Activated naive CD8-positive, alpha-beta T cell (primary cell): ENCODE measurements around the gene PAXX.
A peak's percentile ranks its signal among the peaks of the same experiment; 100 is the strongest.

Experiments
- H3K27ac Mint-ChIP-seq: one replicate; pipeline ENCODE4 v1.8.0; 2021; ENCODE audit warnings: mixed read lengths
- H3K27me3 Mint-ChIP-seq: one replicate; pipeline ENCODE4 v1.8.0; 2021; ENCODE audit warnings: mixed read lengths
- H3K36me3 Mint-ChIP-seq: one replicate; pipeline ENCODE4 v1.8.0; 2021; ENCODE audit warnings: mixed read lengths
- H3K4me1 Mint-ChIP-seq: one replicate; pipeline ENCODE4 v1.8.0; 2021; ENCODE audit warnings: low read depth, mixed read lengths
- H3K4me3 Mint-ChIP-seq: one replicate; pipeline ENCODE4 v1.8.0; 2021; ENCODE audit warnings: mild to moderate bottlenecking, mixed read lengths
- H3K9me3 Mint-ChIP-seq: one replicate; pipeline ENCODE4 v1.8.0; 2021; ENCODE audit warnings: low read depth, mixed read lengths

The PAXX gene

GRCh38 chr9:136971746-136972145 is 20.5 kb upstream of the PAXX start:
- no peak overlapping the region for H3K4me3 Mint-ChIP-seq
- H3K27ac Mint-ChIP-seq, result no peak overlapping the region
- H3K9me3 Mint-ChIP-seq, result no peaks in the 10 kb centered on the region
- no peaks in the 10 kb centered on the region for H3K36me3 Mint-ChIP-seq
- H3K27me3 Mint-ChIP-seq, result no peaks in the 10 kb centered on the region
- H3K4me1 Mint-ChIP-seq, result peaks cover 13% of the 10 kb centered on the region

GRCh38 chr9:136972335-136972734 is 19.9 kb upstream of the PAXX start:
- Mint-ChIP-seq H3K9me3 (no peaks in the 10 kb centered on the region), H3K4me3 (no peak overlapping the region), H3K36me3 (no peaks in the 10 kb centered on the region), H3K4me1 (peaks cover 13% of the 10 kb centered on the region), H3K27ac (no peak overlapping the region), H3K27me3 (no peaks in the 10 kb centered on the region)

- Mint-ChIP-seq H3K4me3 (no peak overlapping the region), H3K9me3 (no peaks in the 10 kb centered on the region), H3K27me3 (no peaks in the 10 kb centered on the region), H3K4me1 (peaks cover 13% of the 10 kb centered on the region), H3K36me3 (no peaks in the 10 kb centered on the region), H3K27ac (no peak overlapping the region)
Measured at GRCh38 chr9:136972743-136973142, 19.5 kb upstream of the PAXX start.

- Mint-ChIP-seq H3K36me3 (no peaks in the 10 kb centered on the region), H3K4me1 (peaks cover 13% of the 10 kb centered on the region), H3K27me3 (no peaks in the 10 kb centered on the region), H3K27ac (no peak overlapping the region), H3K4me3 (no peak overlapping the region), H3K9me3 (no peaks in the 10 kb centered on the region)
Measured at GRCh38 chr9:136973618-136974617, 18.3 kb upstream of the PAXX start.

GRCh38 chr9:136974817-136975535 is 17.2 kb upstream of the PAXX start:
- H3K9me3 Mint-ChIP-seq, result no peaks in the 10 kb centered on the region
- H3K27ac Mint-ChIP-seq, result no peak overlapping the region
- no peaks in the 10 kb centered on the region for H3K27me3 Mint-ChIP-seq
- peaks cover 13% of the 10 kb centered on the region for H3K4me1 Mint-ChIP-seq
- H3K4me3 Mint-ChIP-seq, result peak overlapping the region; percentile 9
- H3K36me3 Mint-ChIP-seq, result no peaks in the 10 kb centered on the region

- H3K9me3 Mint-ChIP-seq, result no peaks in the 10 kb centered on the region
- peaks cover 2% of the 10 kb centered on the region for H3K27me3 Mint-ChIP-seq
Measured at GRCh38 chr9:136975644-136976043, 16.6 kb upstream of the PAXX start.

GRCh38 chr9:136977223-136977622 is 15.0 kb upstream of the PAXX start, which contains the start of gene PTGDS:
Gene PTGDS, plus strand, starts transcription at chr9:136977504. Its CDS starts 75 bp downstream, at chr9:136977579.
- no peak within 1 kb of the TSS for H3K4me3 Mint-ChIP-seq
- peaks cover 14% of the 10 kb centered on the region for H3K4me1 Mint-ChIP-seq
- H3K36me3 Mint-ChIP-seq, result no peaks in the 10 kb centered on the region
- no peak within 1 kb of the TSS for H3K27ac Mint-ChIP-seq
- H3K9me3 Mint-ChIP-seq, result no peaks in the 10 kb centered on the region
- H3K27me3 Mint-ChIP-seq, result peaks cover 4% of the 10 kb centered on the region

More at GRCh38 chr9:136975644-136976043, 16.6 kb upstream of the PAXX start:
- no peaks in the 10 kb centered on the region for H3K36me3 Mint-ChIP-seq
- H3K27ac Mint-ChIP-seq, result no peak overlapping the region
- H3K4me1 Mint-ChIP-seq, result peaks cover 14% of the 10 kb centered on the region
- peak overlapping the region; percentile 9 for H3K4me3 Mint-ChIP-seq

GRCh38 chr9:136977649-136978072 is 14.6 kb upstream of the PAXX start:
- no peak overlapping the region for H3K27ac Mint-ChIP-seq
- H3K9me3 Mint-ChIP-seq, result no peaks in the 10 kb centered on the region
- H3K4me1 Mint-ChIP-seq, result peaks cover 14% of the 10 kb centered on the region
- H3K27me3 Mint-ChIP-seq, result peaks cover 4% of the 10 kb centered on the region
- H3K36me3 Mint-ChIP-seq, result no peaks in the 10 kb centered on the region
- no peak overlapping the region for H3K4me3 Mint-ChIP-seq

GRCh38 chr9:136978073-136978864 is 14.0 kb upstream of the PAXX start:
- peaks cover 14% of the 10 kb centered on the region for H3K4me1 Mint-ChIP-seq
- H3K9me3 Mint-ChIP-seq, result no peaks in the 10 kb centered on the region
- no peak overlapping the region for H3K4me3 Mint-ChIP-seq
- no peak overlapping the region for H3K27ac Mint-ChIP-seq
- H3K36me3 Mint-ChIP-seq, result no peaks in the 10 kb centered on the region
- peaks cover 4% of the 10 kb centered on the region for H3K27me3 Mint-ChIP-seq

- Mint-ChIP-seq H3K4me3 (no peak overlapping the region), H3K27me3 (peaks cover 7% of the 10 kb centered on the region)
Measured at GRCh38 chr9:136978865-136979544, 13.2 kb upstream of the PAXX start.

GRCh38 chr9:136979769-136980587 is 12.2 kb upstream of the PAXX start:
- Mint-ChIP-seq H3K4me3 (no peak overlapping the region), H3K27me3 (peaks cover 7% of the 10 kb centered on the region), H3K4me1 (peaks cover 15% of the 10 kb centered on the region), H3K27ac (no peak overlapping the region), H3K36me3 (no peaks in the 10 kb centered on the region), H3K9me3 (no peaks in the 10 kb centered on the region)

More at GRCh38 chr9:136978865-136979544, 13.2 kb upstream of the PAXX start:
- Mint-ChIP-seq H3K27ac (no peak overlapping the region), H3K9me3 (no peaks in the 10 kb centered on the region), H3K4me1 (peaks cover 17% of the 10 kb centered on the region), H3K36me3 (no peaks in the 10 kb centered on the region)

- Mint-ChIP-seq H3K4me3 (no peak overlapping the region), H3K27ac (no peak overlapping the region), H3K9me3 (no peaks in the 10 kb centered on the region), H3K4me1 (peaks cover 10% of the 10 kb centered on the region), H3K36me3 (no peaks in the 10 kb centered on the region), H3K27me3 (peaks cover 7% of the 10 kb centered on the region)
Measured at GRCh38 chr9:136980669-136981478, 11.3 kb upstream of the PAXX start.
